Panc1 (cell line): ENCODE results near the gene PFAS. TPM values are rescaled to one million over a fixed set of nuclear protein-coding genes. Genes with fewer than 3 reads are reported as not detected.

Experiments used
- ATAC-seq: fragments of 200-7000 bp; cut with Tn5 transposase; 2 replicates; pipeline ENCODE4 v1.9.1; 2020; ENCODE audit warnings: mild to moderate bottlenecking, moderate library complexity
- BruUV-seq: library from RNA; stranded (reverse); fragments of 400-500 nt; replicated peaks from 2 replicates; lab custom pipeline; 2021; lab: Mats Ljungman, UMichigan
- CTCF ChIA-PET: fragments of 300-600 bp; sonication (Branson Sonifier 250); formaldehyde crosslinking; loops from one replicate; lab custom pipeline; 2022; ENCODE audit warnings: antibody characterized with exemption; lab: Charles Lee
- POLR2A ChIA-PET: fragments of 300-600 bp; sonication (Branson Sonifier 250); formaldehyde crosslinking; loops from one replicate; lab custom pipeline; 2022; ENCODE audit warnings: antibody characterized with exemption; lab: Charles Lee
- DNase-seq: peaks from one replicate; pipeline ENCODE4 v3.0.0-alpha.2; 2010; ENCODE audit warnings: low read depth, low spot score
- H3K27ac ChIP-seq: 2 replicates; pipeline ENCODE4 v1.5.1; 2011; ENCODE audit warnings: mild to moderate bottlenecking, low read length, inconsistent platforms
- H3K27me3 ChIP-seq: fragments of 200-500 bp; sonication (Bioruptor generic); 2 replicates; pipeline ENCODE4 v1.6.0; 2014; ENCODE audit warnings: low read length, inconsistent platforms; ENCODE audit not compliant: control insufficient read depth, insufficient read depth
- H3K36me3 ChIP-seq: fragments of 200-500 bp; sonication (Bioruptor generic); 2 replicates; pipeline ENCODE4 v1.5.1; 2014; ENCODE audit warnings: inconsistent platforms, mild to moderate bottlenecking, low read length, moderate library complexity; ENCODE audit not compliant: control insufficient read depth, insufficient read depth
- H3K4me1 ChIP-seq: 2 replicates; pipeline ENCODE4 v1.5.1; 2011; ENCODE audit warnings: inconsistent platforms, mild to moderate bottlenecking, low read length, moderate library complexity; ENCODE audit not compliant: control insufficient read depth, insufficient read depth
- H3K4me3 ChIP-seq, 2 experiments: 2 replicates each; pipeline ENCODE4 v1.5.1; 2011 to 2012; ENCODE audit warnings: low read depth in 2 of 2, low read length in 2 of 2, mild to moderate bottlenecking in 2 of 2, inconsistent platforms in 1 of 2, moderate library complexity in 1 of 2
- H3K9me3 ChIP-seq: fragments of 200-500 bp; sonication (Bioruptor generic); 2 replicates; pipeline ENCODE4 v1.5.1; 2014; ENCODE audit warnings: low read depth, mild to moderate bottlenecking, inconsistent platforms, low read length, moderate library complexity; ENCODE audit not compliant: control insufficient read depth, insufficient read depth
- POLR2AphosphoS5 ChIP-seq: IDR thresholded peaks from 2 replicates; pipeline ENCODE4 v1.6.1; 2012; ENCODE audit warnings: mild to moderate bottlenecking, low read depth, low read length, moderate library complexity
- SIN3A ChIP-seq: IDR thresholded peaks from 2 replicates; pipeline ENCODE4 v1.6.1; 2012; ENCODE audit warnings: low read depth, mild to moderate bottlenecking, low read length, moderate library complexity, borderline replicate concordance; ENCODE audit not compliant: insufficient read depth
- TCF7L2 ChIP-seq: IDR thresholded peaks from 2 replicates; pipeline ENCODE4 v1.6.1; 2011; ENCODE audit warnings: mild to moderate bottlenecking, low read depth, low read length, inconsistent platforms
- in situ Hi-C: cut with HindIII; loops from 2 replicates; pipeline ENCODE4 v1.10.0; 2016; ENCODE audit warnings: low sequenced_read_pairs, low pct_unique_long_range_greater_than_20kb
- intact Hi-C: fragments of 100-400 bp; cut with micrococcal nuclease; formaldehyde crosslinking; loops from one replicate; pipeline ENCODE4 v1.10.0; 2022; ENCODE audit not compliant: unreplicated experiment
- total RNA-seq: library from RNA; stranded (reverse); gene quantifications from one replicate; pipeline ENCODE4 v1.2.1, GENCODE V29; 2021; ENCODE audit not compliant: unreplicated experiment
- TF ChIP-seq, protein P1 (sequence below), 2 experiments: IDR thresholded peaks; 2 replicates each; pipeline ENCODE4 v1.6.1; 2011 to 2012; ENCODE audit warnings: low read depth in 2 of 2, control low read depth in 1 of 2, low read length in 1 of 2, mild to moderate bottlenecking in 1 of 2, moderate library complexity in 1 of 2; ENCODE audit not compliant: insufficient read depth in 1 of 2
- TF ChIP-seq, protein P2 (sequence below): fragments of 450-650 bp; IDR thresholded peaks from 2 replicates; pipeline ENCODE4 v1.5.1; 2017; ENCODE audit warnings: mild to moderate bottlenecking

Gene PFAS
- total RNA-seq, 1 experiment from 2014 or later = 73.0 TPM

DNA sequence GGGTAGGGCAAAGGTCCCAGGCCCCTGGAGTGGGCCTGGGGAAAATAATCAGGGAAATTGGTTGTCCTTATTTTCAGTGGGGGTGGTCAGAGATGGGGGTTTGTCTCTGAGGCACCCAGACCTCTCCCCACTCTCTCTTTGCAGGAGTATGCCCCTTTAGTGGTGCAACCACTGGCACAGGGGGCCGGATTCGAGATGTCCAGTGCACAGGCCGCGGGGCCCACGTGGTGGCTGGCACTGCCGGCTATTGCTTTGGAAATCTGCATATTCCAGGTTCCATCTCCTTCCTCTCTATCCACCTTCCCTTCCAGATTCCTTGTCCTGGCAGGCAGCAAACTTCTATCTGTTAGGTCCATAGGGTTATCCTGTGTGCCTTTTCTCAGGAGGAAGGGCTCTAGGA is 7.6 kb downstream of the PFAS start:
- Histone ChIP-seq H3K4me3 (no peak overlapping the region), H3K27ac (no peak overlapping the region), H3K27me3 (no peaks in the 10 kb centered on the region), H3K9me3 (no peaks in the 10 kb centered on the region), H3K36me3 (no peaks in the 10 kb centered on the region), H3K4me1 (no peaks in the 10 kb centered on the region)
- ATAC-seq (no peak), DNase-seq (no peak)
- intact Hi-C loops = no loop called here
- no TSS peak for BruUV-seq
- ChIA-PET POLR2A (interaction anchor here (0.6 kb wide), 1 partner anchor 42 kb away, joined by 3 read pairs; no protein-coding TSS in a partner anchor), CTCF (no interaction called here)
- TF ChIP-seq, protein P1, sequence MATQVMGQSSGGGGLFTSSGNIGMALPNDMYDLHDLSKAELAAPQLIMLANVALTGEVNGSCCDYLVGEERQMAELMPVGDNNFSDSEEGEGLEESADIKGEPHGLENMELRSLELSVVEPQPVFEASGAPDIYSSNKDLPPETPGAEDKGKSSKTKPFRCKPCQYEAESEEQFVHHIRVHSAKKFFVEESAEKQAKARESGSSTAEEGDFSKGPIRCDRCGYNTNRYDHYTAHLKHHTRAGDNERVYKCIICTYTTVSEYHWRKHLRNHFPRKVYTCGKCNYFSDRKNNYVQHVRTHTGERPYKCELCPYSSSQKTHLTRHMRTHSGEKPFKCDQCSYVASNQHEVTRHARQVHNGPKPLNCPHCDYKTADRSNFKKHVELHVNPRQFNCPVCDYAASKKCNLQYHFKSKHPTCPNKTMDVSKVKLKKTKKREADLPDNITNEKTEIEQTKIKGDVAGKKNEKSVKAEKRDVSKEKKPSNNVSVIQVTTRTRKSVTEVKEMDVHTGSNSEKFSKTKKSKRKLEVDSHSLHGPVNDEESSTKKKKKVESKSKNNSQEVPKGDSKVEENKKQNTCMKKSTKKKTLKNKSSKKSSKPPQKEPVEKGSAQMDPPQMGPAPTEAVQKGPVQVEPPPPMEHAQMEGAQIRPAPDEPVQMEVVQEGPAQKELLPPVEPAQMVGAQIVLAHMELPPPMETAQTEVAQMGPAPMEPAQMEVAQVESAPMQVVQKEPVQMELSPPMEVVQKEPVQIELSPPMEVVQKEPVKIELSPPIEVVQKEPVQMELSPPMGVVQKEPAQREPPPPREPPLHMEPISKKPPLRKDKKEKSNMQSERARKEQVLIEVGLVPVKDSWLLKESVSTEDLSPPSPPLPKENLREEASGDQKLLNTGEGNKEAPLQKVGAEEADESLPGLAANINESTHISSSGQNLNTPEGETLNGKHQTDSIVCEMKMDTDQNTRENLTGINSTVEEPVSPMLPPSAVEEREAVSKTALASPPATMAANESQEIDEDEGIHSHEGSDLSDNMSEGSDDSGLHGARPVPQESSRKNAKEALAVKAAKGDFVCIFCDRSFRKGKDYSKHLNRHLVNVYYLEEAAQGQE (IDR thresholded peaks at IDR 0.05; ENCODE audit: insufficient read depth in 1 of 2, low read depth in 2 of 2, low read length in 1 of 2) = no peak
- TF ChIP-seq TCF7L2 (no peak), POLR2AphosphoS5 (no peak), SIN3A (no peak)
- TF ChIP-seq, protein P2, sequence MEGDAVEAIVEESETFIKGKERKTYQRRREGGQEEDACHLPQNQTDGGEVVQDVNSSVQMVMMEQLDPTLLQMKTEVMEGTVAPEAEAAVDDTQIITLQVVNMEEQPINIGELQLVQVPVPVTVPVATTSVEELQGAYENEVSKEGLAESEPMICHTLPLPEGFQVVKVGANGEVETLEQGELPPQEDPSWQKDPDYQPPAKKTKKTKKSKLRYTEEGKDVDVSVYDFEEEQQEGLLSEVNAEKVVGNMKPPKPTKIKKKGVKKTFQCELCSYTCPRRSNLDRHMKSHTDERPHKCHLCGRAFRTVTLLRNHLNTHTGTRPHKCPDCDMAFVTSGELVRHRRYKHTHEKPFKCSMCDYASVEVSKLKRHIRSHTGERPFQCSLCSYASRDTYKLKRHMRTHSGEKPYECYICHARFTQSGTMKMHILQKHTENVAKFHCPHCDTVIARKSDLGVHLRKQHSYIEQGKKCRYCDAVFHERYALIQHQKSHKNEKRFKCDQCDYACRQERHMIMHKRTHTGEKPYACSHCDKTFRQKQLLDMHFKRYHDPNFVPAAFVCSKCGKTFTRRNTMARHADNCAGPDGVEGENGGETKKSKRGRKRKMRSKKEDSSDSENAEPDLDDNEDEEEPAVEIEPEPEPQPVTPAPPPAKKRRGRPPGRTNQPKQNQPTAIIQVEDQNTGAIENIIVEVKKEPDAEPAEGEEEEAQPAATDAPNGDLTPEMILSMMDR = no peak
- in situ Hi-C loops = no loop called here

DNA sequence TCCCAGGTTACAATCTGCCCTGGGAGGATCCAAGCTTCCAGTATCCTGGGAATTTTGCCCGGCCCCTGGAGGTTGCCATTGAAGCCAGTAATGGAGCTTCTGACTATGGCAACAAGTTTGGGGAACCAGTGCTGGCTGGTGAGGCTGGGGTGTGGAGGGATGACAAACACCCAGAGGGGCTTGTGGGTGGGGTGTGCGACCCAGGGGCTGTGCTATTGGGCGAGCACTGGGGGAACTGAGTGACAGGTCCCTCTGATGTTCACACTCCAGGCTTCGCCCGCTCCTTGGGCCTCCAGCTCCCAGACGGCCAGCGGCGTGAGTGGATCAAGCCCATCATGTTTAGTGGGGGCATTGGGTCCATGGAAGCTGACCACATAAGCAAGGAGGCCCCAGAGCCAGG is 8.7 kb downstream of the PFAS start:
- no peak overlapping the region for H3K4me3 ChIP-seq
- H3K9me3 ChIP-seq = no peaks in the 10 kb centered on the region
- no peaks in the 10 kb centered on the region for H3K4me1 ChIP-seq
- intact Hi-C loops = no loop called here
- ChIA-PET POLR2A (no interaction called here), CTCF (no interaction called here)
- H3K27me3 ChIP-seq = no peaks in the 10 kb centered on the region
- no TSS peak for BruUV-seq
- TF ChIP-seq, protein P1 (IDR thresholded peaks at IDR 0.05; ENCODE audit: insufficient read depth in 1 of 2, low read depth in 2 of 2, low read length in 1 of 2) = no peak
- TF ChIP-seq, protein P2 = no peak
- H3K27ac ChIP-seq = no peak overlapping the region
- in situ Hi-C loops = no loop called here
- DNase-seq (no peak), ATAC-seq (no peak)
- peaks cover 3% of the 10 kb centered on the region; the same call in 1 of the 2 replicates for H3K36me3 ChIP-seq
